ENCODE measurements around the gene TAF3.

Gene TAF3

DNA sequence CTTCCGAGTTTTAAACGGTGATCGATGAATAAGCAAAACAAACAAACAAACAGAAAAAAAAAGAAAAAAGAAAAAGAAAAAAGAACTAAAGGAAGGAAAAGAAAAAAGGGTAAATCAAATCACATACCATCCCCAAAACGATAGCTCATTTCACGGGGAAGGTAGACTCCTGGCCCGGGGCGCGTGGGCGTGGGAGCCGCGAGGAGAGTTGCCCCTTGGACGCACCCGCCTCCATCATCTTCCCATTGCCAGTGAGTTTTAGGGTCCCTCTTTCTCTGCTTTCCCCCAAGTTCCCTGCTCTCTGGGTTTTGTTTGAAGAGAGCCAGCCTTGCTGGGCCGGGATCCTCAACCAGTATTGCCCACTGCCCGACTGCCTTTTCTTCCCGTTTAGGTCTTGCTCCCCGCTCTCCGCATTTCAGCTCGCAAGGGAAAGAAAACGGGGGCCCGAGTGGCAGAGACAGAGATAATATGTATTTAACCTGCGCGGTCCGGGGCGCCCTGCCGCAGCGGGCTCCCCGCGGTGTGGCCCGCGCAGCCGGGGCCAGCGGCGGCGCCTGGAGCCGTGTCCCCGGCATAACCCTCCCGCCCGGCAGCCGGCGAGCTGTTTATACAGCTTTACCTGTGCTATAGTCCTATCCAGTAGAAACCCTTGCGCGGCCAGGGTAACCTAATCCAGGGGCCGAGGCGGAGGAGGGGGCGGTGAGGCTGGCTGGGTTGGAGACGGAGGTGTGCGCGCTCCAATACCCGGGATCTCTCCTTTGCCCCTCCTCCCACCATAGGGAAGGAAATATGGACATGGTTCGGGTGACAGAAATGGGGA lies 230.9 kb downstream of the TAF3 start:
- DNase-seq: no peak

DNA sequence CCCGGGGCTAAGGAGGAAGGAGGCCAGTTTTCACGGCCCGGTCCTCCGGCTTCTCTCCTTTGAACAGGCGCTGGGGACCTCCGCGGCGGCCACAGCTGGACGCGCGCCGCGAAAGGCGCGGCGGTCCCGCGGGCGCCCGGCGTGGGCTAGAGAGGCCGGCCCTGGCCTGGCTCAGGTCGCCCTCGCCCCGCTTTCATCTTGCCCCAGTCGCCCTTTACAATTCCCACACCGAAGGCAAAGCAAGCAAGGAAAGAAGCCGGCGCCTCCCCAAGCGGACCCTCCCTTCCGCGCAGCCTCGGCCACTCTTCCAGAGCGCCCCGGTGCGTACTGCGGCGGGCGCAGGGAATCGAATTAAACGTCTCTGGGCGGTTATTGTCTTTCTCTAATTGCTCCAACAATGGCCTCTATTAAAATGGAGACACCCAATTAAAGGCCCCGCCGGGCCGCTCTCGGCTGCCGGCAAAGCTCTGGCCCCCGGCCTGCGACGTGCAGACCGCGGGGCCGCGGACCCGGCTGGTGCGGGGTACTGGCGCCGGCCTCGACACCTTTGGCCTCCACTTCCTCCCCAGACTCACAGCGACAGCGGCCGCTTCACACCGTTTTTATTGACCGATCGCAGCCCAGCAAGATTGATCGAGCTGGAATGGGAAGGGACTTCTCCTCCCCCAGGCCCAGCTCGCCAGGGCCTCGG lies 231.7 kb downstream of the TAF3 start:
- no peak for DNase-seq

DNA sequence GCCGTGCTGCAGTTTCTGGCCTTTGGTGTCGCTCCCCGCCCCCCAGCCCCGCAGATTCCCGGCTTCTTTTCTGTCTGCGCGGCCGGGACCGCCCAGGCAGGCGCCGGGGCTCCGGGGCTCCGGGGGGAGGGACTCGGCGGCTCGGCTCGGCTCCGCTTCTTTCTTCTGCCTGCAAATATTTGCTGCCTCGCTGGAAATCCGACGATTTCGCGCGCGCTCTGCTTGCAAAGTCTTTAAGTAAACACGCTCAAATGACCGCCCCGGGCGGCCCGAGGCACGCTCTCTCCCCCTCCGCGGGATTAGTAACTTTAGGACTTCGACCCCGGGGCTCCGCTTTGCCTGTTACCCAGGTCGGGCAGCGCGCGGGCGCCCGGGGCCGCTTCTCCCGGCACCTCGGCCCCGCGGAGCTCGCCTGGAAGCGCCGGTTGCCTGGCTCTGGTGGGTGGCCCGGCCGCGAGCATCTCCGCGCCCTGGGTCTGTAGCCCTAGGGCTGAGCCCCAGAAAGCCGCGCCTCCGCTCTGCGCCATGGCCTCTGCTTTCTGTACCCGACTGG lies 232.3 kb downstream of the TAF3 start:
- no peak for DNase-seq

DNA sequence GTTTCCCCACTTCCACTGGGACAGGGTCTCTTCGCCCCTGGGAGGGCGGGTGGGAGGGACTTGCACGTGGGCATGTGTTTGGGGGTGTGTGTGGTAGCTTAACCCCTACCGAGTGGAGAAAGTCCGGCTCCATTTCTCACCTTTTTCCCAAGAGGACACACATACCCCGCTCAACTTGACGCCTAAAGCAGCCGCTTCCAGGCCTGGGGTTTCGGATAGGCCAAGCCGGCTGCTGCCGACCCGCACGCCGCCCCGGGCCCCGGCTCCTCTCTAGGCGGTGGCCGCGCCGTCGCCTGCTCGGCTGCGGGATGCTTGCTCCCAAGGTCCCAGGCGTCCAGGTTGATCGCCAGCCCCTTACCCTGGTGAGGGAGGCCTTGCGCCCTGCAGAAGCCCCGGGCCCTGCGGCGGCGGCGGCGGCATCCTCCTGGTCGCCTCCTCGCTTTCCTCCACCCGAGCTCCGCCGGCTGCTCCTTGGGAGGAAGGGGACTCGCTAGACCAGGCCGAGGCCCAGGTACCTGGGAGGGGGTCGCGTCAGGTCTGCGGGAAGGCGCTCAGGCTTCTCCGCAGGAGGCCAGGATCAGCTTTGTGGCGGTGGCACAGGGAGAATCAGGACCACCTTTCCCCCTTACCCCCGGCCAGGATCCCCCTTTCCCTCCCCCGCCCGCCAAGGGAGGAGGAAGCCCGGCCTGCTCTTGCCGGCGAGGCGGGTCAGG lies 233.0 kb downstream of the TAF3 start:
- DNase-seq: no peak

DNA sequence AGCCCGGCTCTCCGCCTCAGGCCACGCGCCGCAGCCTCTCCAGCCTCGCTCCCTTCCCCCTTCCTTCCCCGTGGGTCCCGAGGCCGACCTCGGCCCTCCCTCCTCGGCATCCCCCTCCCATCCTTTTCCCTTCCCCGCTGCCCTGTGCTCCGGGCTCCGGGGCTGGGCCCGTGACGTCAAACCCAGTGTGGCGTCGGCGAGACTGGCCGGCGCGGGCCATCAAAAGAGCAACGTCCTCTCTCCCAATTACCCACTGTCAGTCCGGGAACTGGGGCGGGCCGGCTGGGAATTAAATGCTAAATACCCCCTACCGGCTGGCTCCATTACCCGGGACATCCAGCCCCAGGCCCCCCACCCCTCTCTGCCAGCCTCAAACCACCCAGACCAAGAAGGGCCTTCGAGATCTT lies 233.5 kb downstream of the TAF3 start:
- DNase-seq: no peak

DNA sequence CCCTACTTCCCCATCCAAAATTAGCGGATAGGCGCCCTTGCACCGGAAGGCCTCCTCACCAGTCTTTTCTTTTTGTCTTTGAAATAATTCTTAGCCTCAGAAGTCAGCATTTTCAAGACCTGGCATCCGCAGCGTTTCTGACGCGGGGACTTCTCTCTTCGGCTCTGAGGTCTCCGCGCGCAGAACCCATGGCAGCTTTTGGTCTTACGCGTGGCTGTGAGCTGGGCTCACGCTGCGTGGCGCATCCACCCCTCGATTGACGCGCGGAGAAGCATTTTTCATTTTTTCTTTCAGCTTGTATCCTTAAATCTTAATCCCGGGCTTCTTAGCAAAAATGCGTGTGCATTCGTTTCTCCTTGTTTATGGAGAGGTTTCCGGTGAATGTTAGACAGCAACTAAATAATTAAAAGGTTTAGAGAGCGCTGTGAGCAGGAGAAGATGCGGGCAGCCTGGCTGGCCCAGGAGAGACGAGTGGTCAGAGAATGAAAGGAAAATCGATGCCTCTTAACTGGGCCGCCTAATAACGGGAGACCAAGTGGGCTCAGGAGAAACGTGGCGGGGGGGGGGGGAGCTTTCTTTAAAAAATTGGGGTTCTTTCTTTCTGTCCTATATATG lies 234.1 kb downstream of the TAF3 start:
- no peak for DNase-seq

DNA sequence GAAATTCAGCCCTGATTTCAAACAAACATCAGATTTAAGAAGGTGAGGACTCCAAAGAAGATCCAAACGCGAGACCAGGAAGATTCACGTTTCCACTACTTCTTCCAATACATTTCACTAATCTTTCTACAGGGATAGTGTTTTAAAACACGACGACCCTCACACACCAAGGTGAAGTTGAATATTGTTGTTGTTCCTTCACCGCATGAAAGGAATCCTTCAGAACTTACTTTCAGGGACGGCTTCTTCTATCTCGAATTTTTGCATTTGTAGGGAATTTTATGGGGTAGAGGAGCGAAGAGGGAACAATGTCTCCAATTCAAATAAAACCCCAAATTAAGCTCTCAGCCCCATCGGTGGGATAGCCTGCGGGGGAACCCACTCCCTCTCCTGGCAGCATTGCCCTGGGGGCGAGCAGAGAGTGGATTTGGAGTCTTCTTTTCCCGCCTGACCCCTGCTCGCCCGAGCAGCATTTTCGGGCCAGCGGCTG lies 234.7 kb downstream of the TAF3 start:
- no peak for DNase-seq

DNA sequence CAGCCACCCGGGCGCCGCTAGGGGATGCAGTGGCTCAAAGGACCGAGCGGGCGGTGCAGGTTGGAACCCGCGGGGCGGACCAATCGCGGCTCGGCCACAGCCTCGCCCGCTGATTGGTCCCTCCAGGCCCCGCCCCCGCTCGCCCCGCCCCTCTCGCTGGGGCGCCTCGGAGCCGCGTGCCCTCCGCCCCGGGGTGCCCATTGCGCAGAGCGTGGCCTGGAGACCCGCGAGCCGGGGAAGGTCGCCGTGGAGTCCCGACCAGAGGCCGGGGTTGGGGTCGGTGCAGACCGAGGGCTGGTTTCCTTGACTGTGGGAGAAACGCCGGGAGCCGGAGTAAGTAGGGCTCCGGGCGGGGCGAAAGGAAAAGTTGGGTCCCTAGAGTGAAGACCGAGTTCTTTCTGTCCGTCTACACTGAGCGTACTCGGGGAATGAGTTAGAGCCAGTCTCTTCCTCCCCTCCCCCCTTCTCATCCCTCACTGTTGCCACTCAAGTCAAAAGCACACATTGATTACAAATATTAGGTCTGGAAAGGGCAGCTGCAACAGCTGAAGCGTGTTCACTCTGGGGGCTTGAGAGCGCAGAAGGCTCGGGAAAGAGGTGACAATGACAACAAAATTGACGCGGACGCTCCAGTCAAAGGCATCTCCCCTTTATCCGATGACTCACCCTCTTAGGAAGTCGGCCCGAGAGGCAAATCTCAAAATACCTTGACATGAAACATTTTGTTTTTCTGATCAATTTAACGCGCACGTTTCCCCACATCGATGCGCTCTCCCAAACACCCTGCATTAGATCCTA lies 235.3 kb downstream of the TAF3 start:
- no peak for DNase-seq

DNA sequence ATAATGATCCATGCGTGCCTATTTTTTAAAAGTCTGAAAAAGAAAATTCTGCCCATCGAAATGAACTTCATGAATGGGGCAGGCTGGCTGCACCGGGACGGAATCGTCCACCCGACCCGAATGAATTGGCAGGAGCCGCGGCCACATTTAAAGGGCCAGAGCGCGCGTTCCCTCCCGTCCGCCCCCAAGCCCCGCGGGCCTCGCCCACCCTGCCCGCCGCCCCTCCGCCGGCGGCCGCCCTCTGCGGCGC lies 235.9 kb downstream of the TAF3 start:
- DNase-seq: no peak

DNA sequence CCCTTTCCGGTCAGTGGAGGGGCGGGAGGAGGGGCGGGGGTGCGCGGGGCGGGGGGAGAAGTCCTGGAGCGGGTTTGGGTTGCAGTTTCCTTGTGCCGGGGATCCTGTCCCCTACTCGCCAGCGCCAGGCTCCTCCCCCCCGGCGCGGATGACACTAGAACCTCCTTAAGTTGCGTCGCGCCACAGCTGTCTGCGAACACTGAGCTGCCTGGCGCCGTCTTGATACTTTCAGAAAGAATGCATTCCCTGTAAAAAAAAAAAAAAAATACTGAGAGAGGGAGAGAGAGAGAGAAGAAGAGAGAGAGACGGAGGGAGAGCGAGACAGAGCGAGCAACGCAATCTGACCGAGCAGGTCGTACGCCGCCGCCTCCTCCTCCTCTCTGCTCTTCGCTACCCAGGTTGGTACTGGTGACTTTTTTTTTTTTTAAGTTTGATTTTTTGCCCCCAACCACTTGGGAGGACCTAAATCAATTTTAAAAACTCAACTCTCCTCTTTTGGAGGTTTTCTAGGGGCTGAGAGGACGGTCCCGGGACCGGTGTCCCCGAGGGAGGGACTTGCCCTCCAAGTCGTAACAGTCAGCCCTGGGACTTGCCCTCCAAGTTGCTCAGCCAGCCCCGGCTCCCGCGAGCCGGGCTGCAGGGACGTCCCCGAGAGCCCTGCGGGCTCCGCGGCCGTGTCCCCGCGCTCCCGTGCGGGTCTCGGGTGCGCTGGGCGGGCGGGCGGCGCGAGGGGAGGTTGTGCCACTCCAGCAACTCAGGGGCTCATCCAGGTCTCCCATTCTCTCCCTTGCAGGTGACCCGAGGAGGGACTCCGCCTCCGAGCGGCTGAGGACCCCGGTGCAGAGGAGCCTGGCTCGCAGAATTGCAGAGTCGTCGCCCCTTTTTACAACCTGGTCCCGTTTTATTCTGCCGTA lies 236.4 kb downstream of the TAF3 start, which contains the start of gene GATA3:
GATA3 (plus strand) TSS at position 195 of the 914 bp plus-strand sequence. CDS start 968 bp downstream, outside the sequence.
- no peak for DNase-seq

DNA sequence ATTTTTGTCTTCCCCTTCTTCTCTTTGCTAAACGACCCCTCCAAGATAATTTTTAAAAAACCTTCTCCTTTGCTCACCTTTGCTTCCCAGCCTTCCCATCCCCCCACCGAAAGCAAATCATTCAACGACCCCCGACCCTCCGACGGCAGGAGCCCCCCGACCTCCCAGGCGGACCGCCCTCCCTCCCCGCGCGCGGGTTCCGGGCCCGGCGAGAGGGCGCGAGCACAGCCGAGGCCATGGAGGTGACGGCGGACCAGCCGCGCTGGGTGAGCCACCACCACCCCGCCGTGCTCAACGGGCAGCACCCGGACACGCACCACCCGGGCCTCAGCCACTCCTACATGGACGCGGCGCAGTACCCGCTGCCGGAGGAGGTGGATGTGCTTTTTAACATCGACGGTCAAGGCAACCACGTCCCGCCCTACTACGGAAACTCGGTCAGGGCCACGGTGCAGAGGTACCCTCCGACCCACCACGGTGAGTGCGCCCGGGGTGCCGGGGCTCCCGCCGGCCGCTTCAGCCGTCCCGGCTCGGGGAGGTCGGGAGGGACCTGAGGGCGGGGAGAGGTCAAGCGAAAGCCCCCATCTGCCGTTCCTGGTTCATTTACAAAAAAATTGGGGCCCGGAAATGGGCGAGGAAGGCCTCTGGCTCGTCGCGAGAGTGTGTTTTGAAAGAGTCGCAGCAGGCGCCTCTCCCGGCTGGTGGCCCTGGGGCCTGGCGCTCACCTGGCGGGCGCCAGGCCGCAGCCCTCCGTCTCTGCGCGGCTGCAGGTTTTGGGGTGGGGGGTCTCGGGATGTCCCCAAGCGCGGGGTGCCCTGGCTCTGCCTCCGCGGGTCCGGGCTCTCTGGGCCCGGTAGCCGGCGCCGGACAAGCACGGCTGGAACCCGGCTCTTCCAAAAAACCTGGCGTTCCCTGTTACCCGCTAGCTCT lies 237.4 kb downstream of the TAF3 start:
- DNase-seq: no peak

DNA sequence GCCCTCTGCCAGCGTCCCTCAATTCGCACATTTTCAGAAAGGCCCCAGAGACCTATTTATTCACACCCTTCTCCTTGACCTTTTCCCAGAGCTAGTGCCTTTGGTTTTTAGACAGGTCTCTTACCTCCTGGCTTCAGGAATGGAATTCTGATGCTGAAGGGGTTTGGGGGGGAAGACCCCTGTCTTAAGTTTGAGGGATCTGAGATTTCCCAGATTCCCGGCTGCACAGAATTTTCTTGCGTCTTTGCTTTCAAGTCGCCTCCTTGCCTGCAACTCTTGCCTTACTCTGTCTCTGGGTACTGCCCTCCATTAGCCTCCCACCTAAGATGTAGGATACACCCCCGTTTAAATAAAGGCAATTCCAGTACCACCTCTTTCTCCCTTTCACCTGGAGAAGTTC lies 238.1 kb downstream of the TAF3 start:
- no peak for DNase-seq

DNA sequence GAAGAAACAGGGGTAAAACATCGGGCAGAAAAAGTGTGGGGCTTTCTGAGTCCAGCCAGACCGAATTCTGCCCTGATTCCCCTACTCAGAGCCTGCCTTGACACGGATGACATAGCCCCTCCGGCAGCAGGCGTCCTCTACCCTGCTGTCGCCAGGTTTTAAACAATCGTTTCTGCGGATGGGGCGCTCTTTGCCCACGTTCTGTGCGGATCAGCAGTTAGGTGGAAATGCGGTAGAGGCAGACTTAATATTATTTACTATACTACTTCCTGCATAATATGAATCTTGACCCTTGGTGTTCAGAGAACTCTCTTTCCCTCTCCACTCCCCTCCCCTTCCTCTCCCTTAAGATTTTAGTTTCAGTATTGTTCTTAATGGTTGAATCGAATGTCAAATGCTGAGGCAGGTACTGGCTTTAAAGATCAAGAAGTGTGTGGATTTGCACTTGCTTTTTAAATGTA lies 238.6 kb downstream of the TAF3 start:
- DNase-seq: no peak

DNA sequence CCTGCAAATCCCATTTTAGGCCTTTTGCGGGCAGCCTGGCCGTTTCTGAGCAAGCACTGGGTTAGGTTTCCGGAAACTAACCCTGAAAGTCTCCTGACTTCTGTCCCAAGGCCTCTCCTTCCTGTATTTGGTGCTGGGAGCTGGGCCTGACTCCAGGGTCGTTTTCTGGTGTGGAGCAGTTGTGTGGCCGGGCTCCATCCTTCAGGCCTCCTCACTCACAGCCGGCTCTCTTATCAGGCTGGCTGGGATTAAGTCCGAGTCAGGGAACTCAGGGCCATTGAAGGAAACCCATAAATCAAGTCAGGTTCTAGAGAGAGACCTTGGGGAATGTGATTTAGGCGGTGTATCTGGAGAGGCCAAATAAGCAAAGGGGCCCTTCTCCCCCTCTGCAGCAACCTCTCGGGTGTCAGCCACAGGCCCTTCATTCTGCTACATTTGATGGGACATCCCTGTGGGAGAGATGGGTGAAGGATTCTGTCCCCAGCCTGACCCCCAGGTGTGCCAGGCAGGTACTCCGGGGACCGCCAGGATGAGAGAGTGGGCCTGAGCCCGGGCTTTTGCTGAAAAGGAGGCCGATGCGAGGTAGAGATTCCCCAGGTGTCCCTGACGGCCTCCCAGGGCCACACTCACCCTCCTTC lies 239.4 kb downstream of the TAF3 start:
- no peak for DNase-seq

DNA sequence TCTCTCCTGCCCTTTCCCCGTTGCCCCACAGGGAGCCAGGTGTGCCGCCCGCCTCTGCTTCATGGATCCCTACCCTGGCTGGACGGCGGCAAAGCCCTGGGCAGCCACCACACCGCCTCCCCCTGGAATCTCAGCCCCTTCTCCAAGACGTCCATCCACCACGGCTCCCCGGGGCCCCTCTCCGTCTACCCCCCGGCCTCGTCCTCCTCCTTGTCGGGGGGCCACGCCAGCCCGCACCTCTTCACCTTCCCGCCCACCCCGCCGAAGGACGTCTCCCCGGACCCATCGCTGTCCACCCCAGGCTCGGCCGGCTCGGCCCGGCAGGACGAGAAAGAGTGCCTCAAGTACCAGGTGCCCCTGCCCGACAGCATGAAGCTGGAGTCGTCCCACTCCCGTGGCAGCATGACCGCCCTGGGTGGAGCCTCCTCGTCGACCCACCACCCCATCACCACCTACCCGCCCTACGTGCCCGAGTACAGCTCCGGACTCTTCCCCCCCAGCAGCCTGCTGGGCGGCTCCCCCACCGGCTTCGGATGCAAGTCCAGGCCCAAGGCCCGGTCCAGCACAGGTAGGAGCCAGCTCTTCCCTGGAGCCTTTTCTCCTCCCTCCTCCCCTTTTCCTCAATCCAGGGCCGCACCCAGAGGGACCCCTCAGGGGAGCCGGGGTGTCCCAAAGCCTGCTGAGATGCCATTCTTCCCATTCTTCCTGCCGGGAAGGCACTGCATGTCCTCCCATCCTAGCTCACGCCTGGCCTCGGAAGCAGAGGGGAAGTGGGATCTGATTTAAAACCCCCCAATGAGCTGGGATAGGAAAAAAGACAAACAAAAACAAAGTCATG lies 240.2 kb downstream of the TAF3 start:
- DNase-seq: no peak

DNA sequence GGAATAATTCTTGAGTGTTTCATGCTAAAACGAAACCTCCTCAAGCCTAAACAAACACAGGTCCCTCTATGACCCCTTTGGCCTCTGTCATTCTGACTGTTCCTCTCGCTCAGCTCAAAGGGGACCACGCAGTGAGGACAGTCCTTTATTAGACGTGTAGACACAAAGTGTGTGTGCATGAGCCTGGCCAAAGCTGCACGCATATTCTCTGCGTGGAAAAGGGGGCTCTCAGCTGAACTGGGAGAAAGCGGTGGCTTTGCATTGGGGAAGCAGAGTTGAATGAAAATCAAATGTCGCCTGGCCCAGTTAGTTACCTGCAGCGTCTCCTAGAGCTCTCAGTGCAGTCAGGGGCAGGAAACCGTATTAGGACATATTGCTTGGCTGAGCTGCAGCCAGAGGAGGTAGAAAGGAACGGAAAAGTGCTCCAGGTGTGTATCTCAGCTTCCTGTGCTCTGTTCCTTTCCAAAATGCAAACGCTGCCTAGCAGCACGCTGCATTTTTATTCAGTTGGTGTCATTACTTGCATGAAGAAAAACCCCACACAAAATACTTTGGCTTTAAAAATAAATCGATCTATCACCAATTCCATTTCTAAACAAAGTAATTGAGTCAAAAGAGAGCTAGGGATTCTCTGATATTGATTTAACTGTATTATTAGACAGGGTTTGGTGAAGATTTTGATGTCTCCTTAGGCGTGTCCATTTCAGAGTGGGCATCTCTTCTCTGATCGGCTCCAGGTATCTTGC lies 241.1 kb downstream of the TAF3 start:
- no peak for DNase-seq

DNA sequence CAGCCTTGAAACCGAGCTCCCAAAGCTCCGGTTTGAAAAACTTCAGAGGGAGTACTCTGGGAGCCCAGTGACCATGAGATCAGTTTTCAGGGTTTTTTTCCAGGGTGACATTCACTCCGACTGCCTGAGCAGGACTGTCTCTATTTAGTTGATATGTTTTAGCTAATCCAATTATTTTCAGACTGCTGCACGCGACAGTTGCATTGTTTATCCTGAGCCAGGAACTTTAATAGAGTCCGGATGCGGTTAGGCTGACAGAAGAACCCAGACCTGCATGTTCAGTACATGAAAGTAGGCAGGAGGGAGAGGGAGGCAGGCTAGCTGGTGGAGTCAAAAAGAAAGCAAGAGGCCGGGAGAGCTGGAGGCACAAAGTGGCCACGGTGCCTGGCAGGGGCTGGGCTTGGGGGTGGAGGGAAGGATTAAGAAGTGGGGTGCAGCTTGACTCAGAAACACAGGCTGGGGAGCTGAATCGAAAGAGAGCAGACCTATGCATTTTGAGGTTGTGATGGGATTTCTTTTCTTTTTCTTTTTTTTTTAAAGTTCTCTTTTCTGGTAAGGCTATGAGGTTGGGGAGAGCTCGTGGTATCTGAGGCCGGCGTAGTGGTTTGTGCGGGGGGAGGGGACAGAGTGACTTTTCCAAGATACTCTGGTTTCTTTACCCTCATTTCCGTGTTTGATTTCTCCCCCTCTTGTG lies 241.9 kb downstream of the TAF3 start:
- DNase-seq: no peak

Measured in NCI-H345 (cell line).